ENCODE data around the gene ERAP2. TPM values are rescaled to one million over a fixed set of nuclear protein-coding genes. Genes with fewer than 3 reads are reported as not detected.

Gene ERAP2
- total RNA-seq, 1 donor = 77.3 TPM

DNA sequence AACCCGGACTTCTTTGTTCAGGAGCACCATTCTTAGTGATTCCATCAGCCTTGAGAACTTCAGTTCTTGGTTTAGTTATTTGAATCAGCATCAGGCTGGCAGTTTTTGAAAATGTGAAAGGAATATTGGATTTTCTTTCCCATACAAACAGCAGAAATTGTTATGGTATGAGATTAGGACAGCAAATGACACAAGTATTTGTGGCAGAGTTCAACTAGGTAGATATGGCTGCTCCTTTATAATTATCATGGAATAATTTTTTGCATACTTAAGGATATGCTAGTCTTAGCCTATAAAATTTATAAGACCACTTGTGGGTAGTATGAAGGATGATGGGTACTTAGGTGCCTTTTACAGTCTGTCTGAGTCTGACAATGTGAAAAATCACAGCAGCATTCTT is 25.5 kb downstream of the ERAP2 start:
- no peak overlapping the region for H3K4me3 ChIP-seq (ENCODE audit: low read length)
- no peaks in the 10 kb centered on the region for H3K27me3 ChIP-seq (ENCODE audit: insufficient read depth, low read length)
- no peaks in the 10 kb centered on the region for H3K9me3 ChIP-seq (ENCODE audit: low read depth, low read length)
- H3K4me1 ChIP-seq (ENCODE audit: insufficient read depth, low read length) = peaks cover 14% of the 10 kb centered on the region

DNA sequence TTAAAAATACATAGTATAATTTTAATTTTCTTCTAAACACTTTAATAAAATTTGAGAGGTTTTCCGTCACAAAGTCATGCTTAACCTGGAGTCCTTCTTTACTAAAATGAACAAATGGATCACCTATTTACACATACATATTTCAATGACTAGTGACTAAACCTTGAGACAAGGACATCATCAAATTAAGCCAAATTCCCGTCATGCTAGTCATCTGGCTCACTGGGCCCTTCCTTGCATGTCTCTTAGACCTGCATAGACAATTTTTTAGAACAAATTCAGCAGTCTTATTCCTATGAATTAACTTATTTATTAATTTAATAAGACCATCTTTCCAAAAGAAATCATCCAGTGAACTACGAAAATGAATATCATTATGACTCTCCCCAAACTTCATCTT is 26.6 kb downstream of the ERAP2 start:
- H3K9me3 ChIP-seq (ENCODE audit: low read depth, low read length) = no peaks in the 10 kb centered on the region
- no peaks in the 10 kb centered on the region for H3K27me3 ChIP-seq (ENCODE audit: insufficient read depth, low read length)
- H3K4me3 ChIP-seq (ENCODE audit: low read length) = no peak overlapping the region
- peaks cover 9% of the 10 kb centered on the region for H3K4me1 ChIP-seq (ENCODE audit: insufficient read depth, low read length)

DNA sequence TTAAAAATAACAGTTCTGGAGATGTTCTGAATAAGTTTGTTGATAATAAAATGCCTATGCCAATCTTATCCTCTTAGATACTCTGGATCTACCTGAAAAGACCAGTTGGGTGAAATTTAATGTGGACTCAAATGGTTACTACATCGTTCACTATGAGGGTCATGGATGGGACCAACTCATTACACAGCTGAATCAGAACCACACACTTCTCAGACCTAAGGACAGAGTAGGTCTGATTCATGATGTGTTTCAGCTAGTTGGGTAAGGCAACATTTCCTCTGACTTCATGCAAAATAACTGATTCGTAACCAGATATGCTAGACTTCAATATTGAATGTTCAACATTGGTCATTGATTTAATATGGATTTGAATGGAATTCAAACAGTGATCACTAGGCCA is 27.0 kb downstream of the ERAP2 start:
- H3K9me3 ChIP-seq (ENCODE audit: low read depth, low read length) = no peaks in the 10 kb centered on the region
- no peak overlapping the region for H3K4me3 ChIP-seq (ENCODE audit: low read length)
- peaks cover 9% of the 10 kb centered on the region for H3K4me1 ChIP-seq (ENCODE audit: insufficient read depth, low read length)
- no peaks in the 10 kb centered on the region for H3K27me3 ChIP-seq (ENCODE audit: insufficient read depth, low read length)

DNA sequence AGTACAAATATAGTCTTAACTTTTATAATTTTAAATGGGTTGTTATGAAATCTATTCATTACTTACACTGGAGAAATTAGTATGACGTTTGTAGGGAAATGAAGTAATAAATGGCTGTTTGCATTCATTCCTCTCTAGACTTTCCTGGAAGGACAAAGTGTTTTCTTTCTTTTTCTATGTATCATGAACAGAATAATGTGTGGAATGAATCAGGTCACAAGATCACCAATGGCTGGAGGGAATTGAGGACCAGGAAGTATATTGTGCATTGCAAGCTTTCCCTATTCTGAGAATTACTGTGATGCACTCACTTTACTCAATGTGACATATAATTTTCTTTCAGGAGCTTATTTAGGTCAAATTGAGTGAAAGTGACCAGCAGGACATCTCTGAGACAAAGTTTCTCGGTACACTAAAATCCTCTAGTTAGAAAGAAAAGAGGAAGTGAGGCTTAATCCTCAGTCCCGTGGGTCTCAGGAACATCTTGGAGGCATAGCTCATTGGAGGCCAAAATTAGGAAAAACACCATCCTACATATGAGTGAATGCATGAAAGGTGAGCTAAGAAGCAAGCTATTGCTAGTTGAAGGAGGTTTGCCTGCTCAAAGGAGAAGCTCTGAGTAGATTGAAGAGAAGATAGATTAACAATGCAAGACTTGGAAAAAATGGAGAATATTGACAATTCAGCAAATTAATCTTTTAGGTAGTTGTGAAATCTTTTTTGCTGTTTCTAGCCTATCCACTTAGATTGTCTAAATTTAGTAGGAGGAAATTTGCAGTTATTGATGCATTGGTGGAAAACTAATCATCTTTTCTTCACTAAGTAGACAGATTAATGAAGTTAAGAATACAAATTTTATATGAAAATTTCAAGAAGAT is 28.0 kb downstream of the ERAP2 start:
- H3K4me3 ChIP-seq (ENCODE audit: low read length) = no peak overlapping the region
- no peaks in the 10 kb centered on the region for H3K27me3 ChIP-seq (ENCODE audit: insufficient read depth, low read length)
- peaks cover 9% of the 10 kb centered on the region for H3K4me1 ChIP-seq (ENCODE audit: insufficient read depth, low read length)
- H3K9me3 ChIP-seq (ENCODE audit: low read depth, low read length) = no peaks in the 10 kb centered on the region

DNA sequence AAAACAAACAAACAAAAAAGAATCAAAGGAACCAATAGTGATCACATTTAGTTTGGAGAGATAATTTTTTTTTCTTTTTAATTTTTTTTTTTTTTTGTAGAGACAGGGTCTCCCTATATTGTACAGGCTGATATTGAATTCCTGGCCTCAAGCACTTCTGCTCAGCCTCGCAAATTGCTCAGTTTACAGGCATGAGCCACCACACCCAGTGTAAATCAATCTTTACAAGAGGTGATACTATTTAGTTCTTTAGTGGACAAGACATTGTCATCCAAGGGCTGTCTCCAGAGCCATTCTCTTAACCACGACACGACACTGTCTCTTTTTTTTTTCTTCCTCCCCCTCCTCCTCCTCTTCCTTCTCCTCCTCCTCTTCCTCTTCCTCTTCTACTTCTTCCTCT is 29.6 kb downstream of the ERAP2 start:
- peaks cover 9% of the 10 kb centered on the region for H3K4me1 ChIP-seq (ENCODE audit: insufficient read depth, low read length)
- H3K4me3 ChIP-seq (ENCODE audit: low read length) = no peak overlapping the region
- H3K27me3 ChIP-seq (ENCODE audit: insufficient read depth, low read length) = no peaks in the 10 kb centered on the region
- no peaks in the 10 kb centered on the region for H3K9me3 ChIP-seq (ENCODE audit: low read depth, low read length)

DNA sequence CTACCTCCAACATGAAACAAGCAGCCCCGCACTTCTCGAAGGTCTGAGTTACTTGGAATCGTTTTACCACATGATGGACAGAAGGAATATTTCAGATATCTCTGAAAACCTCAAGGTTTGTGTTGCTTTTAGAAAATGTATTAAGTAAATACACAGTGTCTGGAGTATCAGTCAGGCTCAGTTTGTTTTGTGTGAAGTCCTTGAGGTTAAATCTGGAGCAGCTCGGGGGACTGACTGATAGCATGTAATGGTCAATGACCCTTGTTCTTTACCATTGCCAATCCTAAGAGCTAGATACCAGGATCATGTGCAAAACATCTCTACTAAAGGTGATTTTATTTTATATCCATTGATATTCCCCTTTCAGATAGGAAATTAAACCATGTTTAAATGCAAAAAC is 32.7 kb downstream of the ERAP2 start:
- Histone ChIP-seq H3K27me3 (ENCODE audit: insufficient read depth, low read length) (no peaks in the 10 kb centered on the region), H3K9me3 (ENCODE audit: low read depth, low read length) (no peaks in the 10 kb centered on the region), H3K4me3 (ENCODE audit: low read length) (no peak overlapping the region), H3K4me1 (ENCODE audit: insufficient read depth, low read length) (peaks cover 9% of the 10 kb centered on the region)

DNA sequence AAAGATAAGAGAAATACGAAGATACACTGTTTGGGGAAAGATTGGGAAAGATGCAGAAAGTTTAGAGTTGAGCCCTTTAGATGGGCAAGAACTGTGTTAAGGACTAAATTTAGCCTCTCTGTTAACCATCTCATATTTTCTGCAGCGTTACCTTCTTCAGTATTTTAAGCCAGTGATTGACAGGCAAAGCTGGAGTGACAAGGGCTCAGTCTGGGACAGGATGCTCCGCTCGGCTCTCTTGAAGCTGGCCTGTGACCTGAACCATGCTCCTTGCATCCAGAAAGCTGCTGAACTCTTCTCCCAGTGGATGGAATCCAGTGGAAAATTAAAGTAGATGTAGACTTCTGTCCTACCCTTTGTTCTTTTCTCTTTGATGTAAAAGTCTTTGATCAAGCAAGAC is 33.1 kb downstream of the ERAP2 start:
- Histone ChIP-seq H3K27me3 (ENCODE audit: insufficient read depth, low read length) (no peaks in the 10 kb centered on the region), H3K4me1 (ENCODE audit: insufficient read depth, low read length) (peaks cover 9% of the 10 kb centered on the region), H3K4me3 (ENCODE audit: low read length) (no peak overlapping the region), H3K9me3 (ENCODE audit: low read depth, low read length) (no peaks in the 10 kb centered on the region)

DNA sequence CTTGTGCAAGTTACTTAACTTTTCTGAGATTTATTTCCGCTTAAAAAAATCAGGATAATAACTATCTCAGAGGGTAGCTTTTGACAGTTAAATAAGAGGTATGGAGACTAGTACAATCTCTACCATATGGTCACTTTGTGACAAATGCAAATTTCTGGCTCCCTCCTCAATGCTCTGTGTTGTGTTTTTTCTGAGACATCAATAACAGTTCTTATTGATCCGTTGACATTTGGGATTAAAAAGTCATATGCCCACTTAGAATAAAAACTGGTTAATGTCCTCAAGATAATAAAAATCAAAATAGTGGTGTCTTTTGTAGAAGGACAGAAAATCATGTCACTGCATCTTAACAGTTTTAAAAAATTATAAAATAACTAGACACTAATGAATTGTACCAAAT is 34.8 kb downstream of the ERAP2 start:
- Histone ChIP-seq H3K4me1 (ENCODE audit: insufficient read depth, low read length) (peaks cover 3% of the 10 kb centered on the region), H3K4me3 (ENCODE audit: low read length) (no peak overlapping the region), H3K27me3 (ENCODE audit: insufficient read depth, low read length) (no peaks in the 10 kb centered on the region), H3K9me3 (ENCODE audit: low read depth, low read length) (no peaks in the 10 kb centered on the region)

DNA sequence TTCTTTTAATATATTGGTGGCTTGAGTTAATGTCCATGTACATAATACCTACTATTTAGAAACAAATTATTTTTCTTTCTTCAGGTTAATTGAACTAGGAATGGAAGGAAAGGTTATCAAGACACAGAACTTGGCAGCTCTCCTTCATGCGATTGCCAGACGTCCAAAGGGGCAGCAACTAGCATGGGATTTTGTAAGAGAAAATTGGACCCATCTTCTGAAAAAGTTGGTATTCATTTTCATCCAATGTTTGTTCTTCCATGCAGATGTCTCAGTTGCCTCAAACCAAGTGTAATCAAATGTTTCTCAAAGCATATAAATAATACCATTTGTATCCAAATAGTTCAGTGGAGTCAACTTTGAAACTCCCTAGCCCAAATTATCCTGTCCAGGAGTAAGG is 36.9 kb downstream of the ERAP2 start:
- no peaks in the 10 kb centered on the region for H3K9me3 ChIP-seq (ENCODE audit: low read depth, low read length)
- no peaks in the 10 kb centered on the region for H3K27me3 ChIP-seq (ENCODE audit: insufficient read depth, low read length)

DNA sequence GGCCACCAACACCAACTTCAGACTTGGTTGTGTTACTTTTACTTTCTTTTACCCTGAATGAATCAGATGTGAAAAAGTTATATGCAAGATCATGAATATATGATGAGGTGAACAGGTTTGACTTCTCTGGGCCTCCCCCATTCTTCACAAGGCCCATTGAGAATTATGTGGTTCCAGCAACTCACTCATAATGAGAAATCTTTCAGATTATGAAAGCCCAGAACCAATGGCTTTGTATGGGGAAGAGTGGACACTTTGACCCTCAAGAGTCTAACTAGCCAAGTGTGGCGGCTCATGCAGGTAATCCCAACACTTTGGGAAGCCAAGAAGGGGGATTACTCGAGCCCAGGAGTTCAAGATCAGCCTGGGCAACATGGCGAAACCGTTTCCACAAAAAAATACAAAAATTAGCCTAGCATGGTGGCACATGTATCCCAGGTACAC is 43.5 kb downstream of the ERAP2 start:
- H3K27me3 ChIP-seq (ENCODE audit: insufficient read depth, low read length) = no peaks in the 10 kb centered on the region
- peaks cover 8% of the 10 kb centered on the region for H3K4me1 ChIP-seq (ENCODE audit: insufficient read depth, low read length)
- no peaks in the 10 kb centered on the region for H3K9me3 ChIP-seq (ENCODE audit: low read depth, low read length)
- H3K4me3 ChIP-seq (ENCODE audit: low read length) = no peak overlapping the region

More for the DNA sequence above, 36.9 kb downstream of the ERAP2 start:
- no peaks in the 10 kb centered on the region for H3K4me1 ChIP-seq (ENCODE audit: insufficient read depth, low read length)
- no peak overlapping the region for H3K4me3 ChIP-seq (ENCODE audit: low read length)

DNA sequence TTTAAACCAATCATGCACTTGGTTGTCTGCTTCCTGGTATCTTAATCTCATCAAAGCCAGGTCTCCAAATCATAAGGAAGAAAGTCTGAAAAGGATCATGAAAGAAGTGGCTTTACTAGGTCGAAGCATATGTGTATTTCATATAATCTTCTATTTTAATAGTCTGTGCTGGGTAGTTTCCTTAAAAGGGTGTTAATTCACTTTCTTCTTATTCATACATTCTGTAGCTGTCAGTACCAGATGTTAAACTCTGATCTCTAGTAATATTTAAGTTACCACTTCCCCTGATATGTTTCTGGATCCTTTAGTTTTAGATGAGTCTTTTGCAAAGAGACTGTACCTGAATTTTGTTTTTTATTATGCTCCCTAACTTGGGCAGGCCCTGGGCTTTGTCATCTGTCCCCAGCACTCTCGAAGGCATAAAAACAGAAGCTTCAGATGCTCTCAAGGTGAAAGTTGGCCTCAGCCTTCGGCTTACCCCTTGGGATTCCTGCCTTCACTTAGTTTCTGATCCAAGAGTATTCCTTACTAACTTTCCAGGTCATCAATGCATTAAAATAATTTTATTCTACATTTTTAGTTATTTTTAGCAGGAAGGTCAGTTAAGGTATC is 44.5 kb downstream of the ERAP2 start:
- no peaks in the 10 kb centered on the region for H3K9me3 ChIP-seq (ENCODE audit: low read depth, low read length)
- no peak overlapping the region for H3K4me3 ChIP-seq (ENCODE audit: low read length)
- peaks cover 9% of the 10 kb centered on the region for H3K4me1 ChIP-seq (ENCODE audit: insufficient read depth, low read length)
- H3K27me3 ChIP-seq (ENCODE audit: insufficient read depth, low read length) = no peaks in the 10 kb centered on the region

DNA sequence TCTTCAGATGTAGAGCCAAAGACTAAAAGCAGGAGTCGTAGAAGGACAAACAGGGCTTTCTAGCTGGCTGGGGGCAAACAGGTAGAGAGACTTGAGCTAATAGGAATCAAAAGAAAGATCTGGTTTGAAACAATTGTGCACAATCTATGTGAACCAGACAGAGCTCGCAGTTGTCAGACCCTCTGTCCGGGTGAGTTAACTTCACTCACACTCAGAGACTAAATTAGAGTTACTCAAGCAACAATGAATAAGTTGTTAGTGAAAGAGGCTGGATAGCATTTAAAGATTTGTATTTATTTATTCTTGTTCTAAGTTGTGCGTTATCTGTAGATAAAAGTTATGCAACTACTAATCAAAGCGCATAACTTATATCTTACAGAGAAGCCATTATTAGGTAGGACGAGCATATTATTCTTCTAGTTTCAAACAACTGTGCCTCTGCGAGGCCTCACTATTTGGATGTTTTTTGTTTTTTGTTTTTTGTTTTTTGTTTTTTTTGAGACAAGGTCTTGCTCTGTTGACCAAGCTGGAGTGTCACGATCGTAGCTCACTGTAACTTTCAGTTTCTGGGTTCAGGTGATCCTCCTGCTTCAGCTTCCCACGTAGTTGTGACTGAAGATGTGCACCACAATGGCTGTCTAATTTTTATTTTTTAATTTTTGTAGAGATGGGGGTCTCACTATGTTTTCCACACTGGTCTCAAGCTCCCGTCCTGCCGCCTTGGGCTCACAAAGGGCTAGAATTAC is 46.4 kb downstream of the ERAP2 start:
- H3K4me3 ChIP-seq (ENCODE audit: low read length) = no peak overlapping the region
- H3K4me1 ChIP-seq (ENCODE audit: insufficient read depth, low read length) = peaks cover 11% of the 10 kb centered on the region
- H3K27me3 ChIP-seq (ENCODE audit: insufficient read depth, low read length) = no peaks in the 10 kb centered on the region
- no peaks in the 10 kb centered on the region for H3K9me3 ChIP-seq (ENCODE audit: low read depth, low read length)

DNA sequence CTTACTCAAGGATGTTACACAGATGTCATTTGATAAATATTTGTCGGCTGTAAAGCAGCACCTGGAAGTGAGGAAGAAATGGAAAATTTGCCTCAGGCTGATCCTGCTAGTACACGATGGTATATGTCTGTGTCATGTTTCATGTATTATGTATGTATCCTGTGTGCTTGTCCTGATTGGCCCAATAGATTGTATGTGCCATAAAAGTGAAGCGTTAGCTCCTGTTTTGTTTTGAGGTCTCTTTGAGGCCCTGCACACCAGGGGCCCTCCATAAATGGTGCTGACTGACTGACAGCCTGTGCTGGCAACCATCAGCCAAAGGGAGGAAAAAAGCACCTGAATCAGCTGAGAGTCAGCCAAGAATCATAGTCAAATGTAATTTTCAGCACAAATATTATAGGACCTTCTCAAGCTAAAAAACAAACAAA is 47.7 kb downstream of the ERAP2 start:
- H3K27me3 ChIP-seq (ENCODE audit: insufficient read depth, low read length) = no peaks in the 10 kb centered on the region
- H3K4me3 ChIP-seq (ENCODE audit: low read length) = no peak overlapping the region
- H3K4me1 ChIP-seq (ENCODE audit: insufficient read depth, low read length) = peaks cover 17% of the 10 kb centered on the region
- H3K9me3 ChIP-seq (ENCODE audit: low read depth, low read length) = no peaks in the 10 kb centered on the region

DNA sequence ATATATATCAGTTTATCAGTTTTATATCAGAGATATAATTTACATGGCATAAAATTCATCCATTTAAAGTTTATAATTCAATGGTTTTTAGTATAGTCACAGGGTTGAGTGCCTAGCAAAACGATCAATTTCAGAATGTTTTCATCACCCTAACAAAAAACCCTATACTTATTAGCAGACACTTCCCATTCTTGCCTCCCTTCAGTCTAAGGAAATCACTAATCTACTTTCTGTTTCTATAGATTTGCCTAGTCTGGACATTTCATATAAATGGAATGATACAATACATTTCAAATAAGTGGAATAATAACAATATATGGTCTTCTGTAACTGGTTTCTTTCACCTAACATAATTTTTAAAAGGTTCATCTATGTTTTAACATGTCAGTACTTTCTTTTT is 50.0 kb downstream of the ERAP2 start:
- Histone ChIP-seq H3K9me3 (ENCODE audit: low read depth, low read length) (no peaks in the 10 kb centered on the region), H3K27me3 (ENCODE audit: insufficient read depth, low read length) (no peaks in the 10 kb centered on the region), H3K4me3 (ENCODE audit: low read length) (no peak overlapping the region), H3K4me1 (ENCODE audit: insufficient read depth, low read length) (peaks cover 19% of the 10 kb centered on the region)

DNA sequence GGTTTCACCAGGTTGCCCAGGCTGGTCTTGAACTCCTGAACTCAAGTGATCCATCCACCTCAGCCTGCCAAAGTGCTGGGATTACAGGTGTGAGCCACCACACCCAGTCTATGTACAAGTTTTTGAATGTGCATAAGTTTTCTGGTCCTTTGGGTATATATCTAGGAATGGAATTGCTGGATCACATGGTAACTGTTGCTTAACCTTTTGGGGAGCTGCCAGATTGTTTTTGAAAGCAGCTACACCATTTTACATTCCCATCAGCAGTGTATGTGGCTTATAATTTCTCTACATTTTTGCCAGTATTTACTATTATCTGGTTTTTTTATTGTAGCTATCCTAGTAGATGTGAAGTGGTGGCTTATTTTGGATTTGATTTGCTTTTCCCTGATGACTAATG is 50.7 kb downstream of the ERAP2 start:
- Histone ChIP-seq H3K4me3 (ENCODE audit: low read length) (no peak overlapping the region), H3K4me1 (ENCODE audit: insufficient read depth, low read length) (peaks cover 27% of the 10 kb centered on the region), H3K9me3 (ENCODE audit: low read depth, low read length) (no peaks in the 10 kb centered on the region), H3K27me3 (ENCODE audit: insufficient read depth, low read length) (no peaks in the 10 kb centered on the region)

Data from mononuclear cell (primary cell).